H1 (cell line): ENCODE data around the gene CCNYL1. TPM values are rescaled to one million over a fixed set of nuclear protein-coding genes. Genes with fewer than 3 reads are reported as not detected.

Source experiments
- CTCF ChIA-PET: fragments of 300-600 bp; sonication (Branson Sonifier 250); formaldehyde crosslinking; loops from one replicate; lab custom pipeline; 2021; ENCODE audit not compliant: partially characterized antibody; lab: Charles Lee
- POLR2A ChIA-PET: fragments of 300-600 bp; sonication (Branson Sonifier 250); formaldehyde crosslinking; loops from one replicate; lab custom pipeline; 2021; ENCODE audit warnings: inconsistent platforms; ENCODE audit not compliant: partially characterized antibody; lab: Charles Lee
- DNase-seq, 2 experiments: peaks; one replicate each; pipeline versions ENCODE4 v3.0.0 to v3.0.0-alpha.2; 2010 to 2022; ENCODE audit warnings: low spot score in 2 of 2, low read depth in 1 of 2, mixed read lengths in 1 of 2
- FAIRE-seq: peaks from 2 replicates; lab custom pipeline; 2011; peaks lifted over from hg19 to GRCh38; lab: Jason Lieb, UNC
- H2AFZ ChIP-seq: 2 replicates; pipeline ENCODE4 v1.8.1; 2012; ENCODE audit warnings: low read length, inconsistent platforms
- H2AK5ac ChIP-seq: 2 replicates; pipeline ENCODE4 v1.6.1; 2013; ENCODE audit warnings: low read depth, low read length
- H2BK120ac ChIP-seq: replicated peaks from 2 replicates; pipeline ENCODE3; 2013; ENCODE audit warnings: low read depth, low read length, inconsistent platforms
- H2BK12ac ChIP-seq: 2 replicates; pipeline ENCODE4 v1.6.1; 2013; ENCODE audit warnings: low read depth, low read length
- H2BK15ac ChIP-seq: 2 replicates; pipeline ENCODE4 v1.6.1; 2013; ENCODE audit warnings: low read length
- H2BK20ac ChIP-seq: 2 replicates; pipeline ENCODE4 v1.6.1; 2013; ENCODE audit warnings: low read length
- H2BK5ac ChIP-seq: 2 replicates; pipeline ENCODE4 v1.6.1; 2013; ENCODE audit warnings: low read depth, low read length
- H3K14ac ChIP-seq: 2 replicates; pipeline ENCODE4 v1.6.1; 2013; ENCODE audit warnings: inconsistent platforms; ENCODE audit not compliant: insufficient read length
- H3K18ac ChIP-seq: 2 replicates; pipeline ENCODE4 v1.6.1; 2013; ENCODE audit warnings: low read length; ENCODE audit errors: extremely low read depth
- H3K23ac ChIP-seq: 2 replicates; pipeline ENCODE4 v1.6.1; 2013; ENCODE audit warnings: inconsistent platforms; ENCODE audit not compliant: insufficient read length
- H3K23me2 ChIP-seq: 2 replicates; pipeline ENCODE4 v1.6.1; 2013; ENCODE audit warnings: low read depth, low read length
- H3K27ac ChIP-seq: 2 replicates; pipeline ENCODE4 v1.6.1; 2011; ENCODE audit warnings: low read depth, low read length, inconsistent platforms
- H3K27me3 ChIP-seq, 4 experiments: replicated peaks in 1 of 4; 1 replicate in 1 of 4; 2 replicates in 3 of 4; pipeline versions ENCODE4 v1.6.1 to v1.8.1; 2011 to 2013; ENCODE audit warnings: low read length in 3 of 4, mild to moderate bottlenecking in 3 of 4, inconsistent platforms in 2 of 4, mixed read lengths in 2 of 4, moderate library complexity in 1 of 4; ENCODE audit not compliant: control insufficient read depth in 3 of 4, insufficient read depth in 3 of 4; ENCODE audit errors: extremely low read depth in 1 of 4
- H3K36me3 ChIP-seq, 4 experiments: 2 replicates each; pipeline versions ENCODE4 v1.6.1 to v1.8.1; 2011 to 2013; ENCODE audit warnings: mild to moderate bottlenecking in 4 of 4, low read length in 3 of 4, moderate library complexity in 2 of 4, control low read depth in 1 of 4, inconsistent platforms in 1 of 4; ENCODE audit not compliant: insufficient read depth in 4 of 4, control insufficient read depth in 2 of 4
- H3K4ac ChIP-seq: replicated peaks from 2 replicates; pipeline ENCODE3; 2013; ENCODE audit warnings: low read length, low read depth, mixed read lengths, inconsistent platforms; ENCODE audit not compliant: insufficient read length
- H3K4me1 ChIP-seq, 4 experiments: replicated peaks in 1 of 4; 1 replicate in 1 of 4; 2 replicates in 3 of 4; pipeline versions ENCODE4 v1.6.1 to v1.8.1; 2011 to 2013; ENCODE audit warnings: low read length in 3 of 4, inconsistent platforms in 2 of 4, mixed read lengths in 1 of 4; ENCODE audit not compliant: insufficient read depth in 4 of 4, control insufficient read depth in 3 of 4
- H3K4me2 ChIP-seq, 2 experiments: 2 replicates each; pipeline versions ENCODE4 v1.6.1 to v1.8.1; 2011 to 2013; ENCODE audit warnings: low read depth in 2 of 2, low read length in 2 of 2, control low read depth in 1 of 2, inconsistent platforms in 1 of 2, mild to moderate bottlenecking in 1 of 2; ENCODE audit not compliant: insufficient read depth in 1 of 2
- H3K4me3 ChIP-seq, 4 experiments: fragments of 200-600, 300-600 bp in 1 of 4; sonication (generic), shearing (Covaris generic), sonication (Bioruptor Twin) in 1 of 4; 2 replicates each; pipeline versions ENCODE4 v1.5.1 to v1.8.1; 2011 to 2016; ENCODE audit warnings: low read length in 4 of 4, low read depth in 3 of 4, control low read depth in 2 of 4, inconsistent platforms in 2 of 4, mild to moderate bottlenecking in 2 of 4, mixed read lengths in 1 of 4, moderate library complexity in 1 of 4; ENCODE audit not compliant: insufficient read depth in 2 of 4; ENCODE audit errors: extremely low read depth in 1 of 4
- H3K56ac ChIP-seq: replicated peaks from 2 replicates; pipeline ENCODE3; 2013; ENCODE audit warnings: low read depth, mild to moderate bottlenecking, mixed read lengths, low read length, inconsistent platforms; ENCODE audit not compliant: insufficient read length
- H3K79me1 ChIP-seq: 2 replicates; pipeline ENCODE4 v1.6.1; 2013; ENCODE audit warnings: low read depth, low read length, control low read depth
- H3K79me2 ChIP-seq, 2 experiments: 2 replicates each; pipeline versions ENCODE4 v1.6.1 to v1.8.1; 2012 to 2013; ENCODE audit warnings: low read length in 2 of 2, mild to moderate bottlenecking in 2 of 2, inconsistent platforms in 1 of 2; ENCODE audit not compliant: insufficient read depth in 2 of 2, control insufficient read depth in 1 of 2
- H3K9ac ChIP-seq, 4 experiments: replicated peaks in 1 of 4; 1 replicate in 1 of 4; 2 replicates in 3 of 4; pipeline versions ENCODE4 v1.6.1 to v1.8.1; 2011 to 2013; ENCODE audit warnings: low read depth in 3 of 4, low read length in 3 of 4, control low read depth in 2 of 4, mild to moderate bottlenecking in 2 of 4, moderate library complexity in 2 of 4, inconsistent platforms in 1 of 4; ENCODE audit errors: extremely low read depth in 1 of 4
- H3K9me3 ChIP-seq, 2 experiments: 2 replicates each; pipeline versions ENCODE4 v1.6.1 to v1.8.1; 2012 to 2013; ENCODE audit warnings: mild to moderate bottlenecking in 2 of 2, moderate library complexity in 2 of 2, control low read depth in 1 of 2, inconsistent platforms in 1 of 2, low read depth in 1 of 2, low read length in 1 of 2, mixed read lengths in 1 of 2; ENCODE audit not compliant: insufficient read depth in 2 of 2
- H4K20me1 ChIP-seq, 2 experiments: replicated peaks in 1 of 2; 2 replicates each; pipeline versions ENCODE3 to v1.8.1; 2011 to 2013; ENCODE audit warnings: inconsistent platforms in 2 of 2, low read length in 2 of 2, mild to moderate bottlenecking in 1 of 2; ENCODE audit not compliant: insufficient read depth in 2 of 2, control insufficient read depth in 1 of 2
- H4K5ac ChIP-seq: 2 replicates; pipeline ENCODE4 v1.6.1; 2013; ENCODE audit warnings: low read length, low read depth, mixed read lengths, inconsistent platforms; ENCODE audit not compliant: insufficient read length
- H4K8ac ChIP-seq: 2 replicates; pipeline ENCODE4 v1.8.0; 2013; ENCODE audit warnings: mild to moderate bottlenecking, moderate library complexity, low read length, inconsistent platforms; ENCODE audit not compliant: insufficient read depth; ENCODE audit errors: extremely low read depth
- H4K91ac ChIP-seq: replicated peaks from 2 replicates; pipeline ENCODE3; 2013; ENCODE audit warnings: low read length, mixed read lengths, inconsistent platforms; ENCODE audit not compliant: insufficient read length
- CHD2 ChIP-seq: IDR thresholded peaks from 2 replicates; pipeline ENCODE4 v1.6.1; 2012; ENCODE audit warnings: low read length, improper control_type of control experiment
- GTF2F1 ChIP-seq: IDR thresholded peaks from 2 replicates; pipeline ENCODE4 v1.6.1; 2012; ENCODE audit warnings: low read depth, low read length, improper control_type of control experiment, borderline replicate concordance
- HDAC6 ChIP-seq: IDR thresholded peaks from one replicate; pipeline ENCODE4 v1.7.1; 2012; ENCODE audit warnings: low read depth, mild to moderate bottlenecking, inconsistent platforms, low read length, moderate library complexity
- RAD21 ChIP-seq, 2 experiments: IDR thresholded peaks in 1 of 2; conservative IDR thresholded peaks in 1 of 2; 2 replicates each; pipeline ENCODE4 v1.6.1; 2011; ENCODE audit warnings: low read depth in 2 of 2, low read length in 2 of 2, improper control_type of control experiment in 1 of 2, inconsistent platforms in 1 of 2, mild to moderate bottlenecking in 1 of 2, moderate library complexity in 1 of 2
- SIN3A ChIP-seq, 2 experiments: IDR thresholded peaks in 1 of 2; conservative IDR thresholded peaks in 1 of 2; 2 replicates each; pipeline ENCODE4 v1.6.1; 2011 to 2012; ENCODE audit warnings: low read length in 2 of 2, improper control_type of control experiment in 1 of 2, low read depth in 1 of 2, mild to moderate bottlenecking in 1 of 2
- whole genome bisulfite sequencing, 2 experiments: shearing (Covaris generic) in 1 of 2; methylation state at CpG; one replicate each; pipeline versions ENCODE4 v1.1.6 to v1.1.7; 2013 to 2015; ENCODE audit warnings: low lambda C conversion rate in 2 of 2, mixed read lengths in 2 of 2, inconsistent platforms in 1 of 2, low coverage in 1 of 2, missing lambda C conversion rate in 1 of 2; ENCODE audit not compliant: insufficient replicate concordance in 2 of 2, insufficient coverage in 1 of 2, insufficient read length in 1 of 2; ENCODE audit errors: extremely low coverage in 1 of 2, missing lambda C conversion rate in 1 of 2; 5-methylcytosine and 5-hydroxymethylcytosine counted together
- polyA plus RNA-seq, 7 experiments: library from polyadenylated mRNA; depleted of rRNA in 3 of 7; stranded (reverse) in 5 of 7; unstranded in 2 of 7; fragments of >200 nt in 5 of 7; fragments of 200-250 nt in 2 of 7; gene quantifications; 1 replicate in 5 of 7; 2 replicates in 1 of 7; 4 replicates in 1 of 7; pipeline versions ENCODE4 v1.2.1 to v1.2.3, GENCODE V29; 2011 to 2013; ENCODE audit warnings: missing spikeins in 2 of 7, mixed read lengths in 2 of 7
- total RNA-seq: library from RNA; stranded (reverse); fragmentation: NEBNext Ultra II Directional; extraction: Animal tissue kit (Norgen Biotek cat#: 25700); gene quantifications from 2 replicates; pipeline ENCODE4 v1.2.1, GENCODE V29; 2021
- TF ChIP-seq, protein P1 (sequence below): IDR thresholded peaks from 2 replicates; pipeline ENCODE4 v1.6.1; 2011; ENCODE audit warnings: low read length, improper control_type of control experiment
- TF ChIP-seq, protein P2 (sequence below): IDR thresholded peaks from 2 replicates; pipeline ENCODE4 v1.6.1; 2012; ENCODE audit warnings: inconsistent platforms

CCNYL1 gene
- total and polyA plus RNA-seq, 2 of the 8 experiments (the other 6 are each of a cell fraction or from before 2014, with no cell fraction given) = 13.3 to 35.4 TPM

DNA sequence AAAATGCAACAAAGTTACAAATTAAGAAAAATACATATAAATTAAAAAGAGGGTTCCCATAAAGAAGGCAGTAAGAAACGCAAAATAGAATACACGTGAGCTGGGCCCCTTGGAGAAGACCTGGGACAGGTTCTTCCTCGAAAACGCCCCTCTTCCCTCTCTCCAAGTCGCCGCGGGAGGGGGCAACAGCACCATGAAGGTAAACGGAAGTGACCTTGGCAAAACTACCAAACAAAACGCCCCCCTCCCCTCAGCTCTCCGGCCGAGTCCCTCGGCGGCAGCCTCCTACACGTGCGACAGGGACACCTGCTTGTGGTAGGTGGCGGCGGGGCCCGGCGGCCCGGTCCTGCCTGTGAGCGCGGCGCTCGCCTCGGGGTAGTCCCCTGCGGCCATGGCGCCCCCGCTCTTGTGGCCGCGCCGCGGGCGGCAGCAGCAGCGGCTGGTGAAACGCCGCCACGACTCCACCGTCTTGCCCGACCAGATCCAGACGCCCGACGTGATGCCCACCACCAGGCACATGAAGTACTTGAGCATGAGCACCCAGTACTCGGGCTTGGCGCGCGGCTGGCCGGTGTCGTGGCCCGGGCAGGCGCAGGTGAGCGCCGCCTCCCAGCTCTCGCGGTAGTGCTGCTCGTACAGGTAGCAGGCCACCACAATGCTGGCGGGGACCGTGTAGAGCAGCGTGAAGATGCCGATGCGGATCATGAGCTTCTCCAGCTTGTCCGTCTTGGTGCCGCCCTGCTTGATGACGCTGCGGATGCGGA lies 55.4 kb downstream of the CCNYL1 start:
- H4K20me1 ChIP-seq = peaks cover 18 to 24% of the 10 kb centered on the region in 2 experiments
- TF ChIP-seq SIN3A (conservative IDR thresholded peaks at IDR 0.05 in 1 of 2, IDR thresholded peaks at IDR 0.05 in 1 of 2; ENCODE audit: low read depth in 1 of 2, low read length in 2 of 2) (no peak), GTF2F1 (no peak), RAD21 (IDR thresholded peaks at IDR 0.05 in 1 of 2, conservative IDR thresholded peaks at IDR 0.05 in 1 of 2; ENCODE audit: low read depth in 2 of 2, low read length in 2 of 2) (peak; percentile 19 to 35; a peak in 2 of 4 replicates), CHD2 (no peak), HDAC6 (no peak)
- TF ChIP-seq, protein P1, sequence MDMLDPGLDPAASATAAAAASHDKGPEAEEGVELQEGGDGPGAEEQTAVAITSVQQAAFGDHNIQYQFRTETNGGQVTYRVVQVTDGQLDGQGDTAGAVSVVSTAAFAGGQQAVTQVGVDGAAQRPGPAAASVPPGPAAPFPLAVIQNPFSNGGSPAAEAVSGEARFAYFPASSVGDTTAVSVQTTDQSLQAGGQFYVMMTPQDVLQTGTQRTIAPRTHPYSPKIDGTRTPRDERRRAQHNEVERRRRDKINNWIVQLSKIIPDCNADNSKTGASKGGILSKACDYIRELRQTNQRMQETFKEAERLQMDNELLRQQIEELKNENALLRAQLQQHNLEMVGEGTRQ = 0 out of 2 replicates have a peak, but pooled peaks have one; percentile 12
- TF ChIP-seq, protein P2, sequence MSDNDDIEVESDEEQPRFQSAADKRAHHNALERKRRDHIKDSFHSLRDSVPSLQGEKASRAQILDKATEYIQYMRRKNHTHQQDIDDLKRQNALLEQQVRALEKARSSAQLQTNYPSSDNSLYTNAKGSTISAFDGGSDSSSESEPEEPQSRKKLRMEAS = peak; percentile 91

More for the DNA sequence above, 55.4 kb downstream of the CCNYL1 start:
- Histone ChIP-seq H3K9me3 (no peaks in the 10 kb centered on the region), H3K23me2 (peaks cover 32% of the 10 kb centered on the region), H2BK20ac (no peak overlapping the region; the same call in 1 of the 2 replicates), H3K27me3 (peaks cover 0 to 4% (median 1%) of the 10 kb centered on the region in 4 experiments; a peak in 1 of 7 replicates), H3K4ac (no peak overlapping the region), H3K4me2 (peak overlapping the region; percentile 86 to 90), H4K5ac (peak overlapping the region; percentile 23), H2BK120ac (no peak overlapping the region), H3K18ac (peak overlapping the region; percentile 82), H3K36me3 (peaks cover 4 to 63% (median 15%) of the 10 kb centered on the region in 4 experiments; a peak in 7 of 8 replicates), H2BK5ac (peak overlapping the region; percentile 73; the same call in 1 of the 2 replicates), H4K8ac (peak overlapping the region; percentile 69), H2BK12ac (peak overlapping the region; percentile 98), H3K56ac (no peak overlapping the region), H2AFZ (no peak overlapping the region), H3K4me3 (peak overlapping the region; percentile 84 to 96 (median 86); a peak in 7 of 8 replicates), H3K9ac (peak overlapping the region in 2 of 4 experiments; percentile 5 to 38; a peak in 4 of 7 replicates), H3K4me1 (peaks cover 10 to 52% (median 36%) of the 10 kb centered on the region in 4 experiments), H4K91ac (peak overlapping the region; percentile 29), H3K14ac (no peak overlapping the region), H3K79me1 (peaks cover 8% of the 10 kb centered on the region), H2AK5ac (peak overlapping the region; percentile 87; the same call in 1 of the 2 replicates), H3K23ac (no peak overlapping the region), H3K79me2 (peaks cover 34 to 72% of the 10 kb centered on the region in 2 experiments), H2BK15ac (peak overlapping the region; percentile 99), H3K27ac (peak overlapping the region; percentile 6; the same call in 1 of the 2 replicates)
- DNase-seq (peak in 1 of 2 experiments; percentile 69), FAIRE-seq (no peak)
- POLR2A ChIA-PET = interaction anchor here (0.9 to 4.2 kb wide), 20 partner anchors 9 to 267 kb away, joined by 3 to 28 read pairs (median 4); partner anchors contain the start of gene CCNYL1
- CTCF ChIA-PET = interaction anchor here (0.6 to 7.4 kb wide), 39 partner anchors 8 to 307 kb away, joined by 3 to 69 read pairs (median 4); partner anchors contain the start of gene METTL21A
- 46% methylated on average over 63 of the region's 65 CpGs; no CpG with 5 or more reads in 1 of the 2 experiments for WGBS, 2 experiments
